ENCODE data around the gene PCDHGC5.

- no peak for TF ChIP-seq GLIS3 (CRISPR knock-in tag; IDR thresholded peaks at IDR 0.05)
- no peak for TF ChIP-seq TSHZ2 (CRISPR knock-in tag; IDR thresholded peaks at IDR 0.05)
- no peak for TF ChIP-seq PATZ1 (CRISPR knock-in tag; IDR thresholded peaks at IDR 0.05; ENCODE audit: borderline replicate concordance)
- no peak for TF ChIP-seq ZFP30 (CRISPR knock-in tag; IDR thresholded peaks at IDR 0.05)
- no peak for TF ChIP-seq ZNF565 (CRISPR knock-in tag; conservative IDR thresholded peaks at IDR 0.05; ENCODE audit: low read depth)
- no peak for TF ChIP-seq PPARA (CRISPR knock-in tag; IDR thresholded peaks at IDR 0.05; ENCODE audit: borderline replicate concordance)
- TF ChIP-seq POU6F1 (CRISPR knock-in tag; IDR thresholded peaks at IDR 0.05; ENCODE audit: borderline replicate concordance, low read depth) = no peak
- no peak for TF ChIP-seq ZNF70 (CRISPR knock-in tag; IDR thresholded peaks at IDR 0.05)
- no peak for TF ChIP-seq RARB (CRISPR knock-in tag; IDR thresholded peaks at IDR 0.05)
Observed at GRCh38 chr5:141515946-141516671, 27.2 kb downstream of the PCDHGC5 start.

Measured in SK-N-SH treated with all-trans-retinoic acid at 6 μM for 48 hours (cell line).